HEK293T (cell line): Measurements from ENCODE around the gene SETMAR.

Experiments
- BHLHE40 ChIP-seq: fragments of 450-650 bp; IDR thresholded peaks from 2 replicates; pipeline ENCODE4 v1.6.1; 2016; ENCODE audit warnings: mild to moderate bottlenecking, moderate library complexity, borderline replicate concordance
- ELF4 ChIP-seq: fragments of 450-650 bp; IDR thresholded peaks from 2 replicates; pipeline ENCODE4 v1.6.1; 2017; ENCODE audit warnings: antibody characterized with exemption
- FOXA1 ChIP-seq: fragments of 450-650 bp; IDR thresholded peaks from 2 replicates; pipeline ENCODE4 v1.6.1; 2016; ENCODE audit warnings: mild to moderate bottlenecking
- FOXK2 ChIP-seq: fragments of 450-650 bp; IDR thresholded peaks from 2 replicates; pipeline ENCODE4 v1.6.1; 2016; ENCODE audit warnings: mild to moderate bottlenecking
- FOXM1 ChIP-seq: fragments of 450-650 bp; IDR thresholded peaks from 2 replicates; pipeline ENCODE4 v1.6.1; 2017; ENCODE audit warnings: mild to moderate bottlenecking, borderline replicate concordance
- HDGF ChIP-seq: fragments of 450-650 bp; IDR thresholded peaks from 2 replicates; pipeline ENCODE4 v1.6.1; 2017; ENCODE audit warnings: antibody characterized with exemption, borderline replicate concordance
- L3MBTL2 ChIP-seq: fragments of 450-650 bp; conservative IDR thresholded peaks from 2 replicates; pipeline ENCODE4 v1.6.1; 2016; ENCODE audit warnings: mild to moderate bottlenecking
- NFRKB ChIP-seq: fragments of 450-650 bp; IDR thresholded peaks from 2 replicates; pipeline ENCODE4 v1.6.1; 2016; ENCODE audit warnings: mild to moderate bottlenecking, moderate library complexity
- PKNOX1 ChIP-seq: fragments of 450-650 bp; IDR thresholded peaks from 2 replicates; pipeline ENCODE4 v1.6.1; 2016
- SUZ12 ChIP-seq: fragments of 450-650 bp; IDR thresholded peaks from 2 replicates; pipeline ENCODE4 v1.6.1; 2016; ENCODE audit warnings: mild to moderate bottlenecking
- TARDBP ChIP-seq: fragments of 450-650 bp; IDR thresholded peaks from 2 replicates; pipeline ENCODE4 v1.6.1; 2016

- no peak for TF ChIP-seq ELF4
- TF ChIP-seq FOXK2, result no peak
- no peak for TF ChIP-seq HDGF
- TF ChIP-seq SUZ12, result no peak
- TF ChIP-seq TARDBP, result no peak
- no peak for TF ChIP-seq FOXM1
- no peak for TF ChIP-seq L3MBTL2
- no peak for TF ChIP-seq PKNOX1
- no peak for TF ChIP-seq BHLHE40
- no peak for TF ChIP-seq NFRKB
- no peak for TF ChIP-seq FOXA1
Observed at GRCh38 chr3:4360817-4361216, 57.6 kb downstream of the SETMAR start.
